Measurements from ENCODE around the gene C4BPB.

C4BPB gene

DNA sequence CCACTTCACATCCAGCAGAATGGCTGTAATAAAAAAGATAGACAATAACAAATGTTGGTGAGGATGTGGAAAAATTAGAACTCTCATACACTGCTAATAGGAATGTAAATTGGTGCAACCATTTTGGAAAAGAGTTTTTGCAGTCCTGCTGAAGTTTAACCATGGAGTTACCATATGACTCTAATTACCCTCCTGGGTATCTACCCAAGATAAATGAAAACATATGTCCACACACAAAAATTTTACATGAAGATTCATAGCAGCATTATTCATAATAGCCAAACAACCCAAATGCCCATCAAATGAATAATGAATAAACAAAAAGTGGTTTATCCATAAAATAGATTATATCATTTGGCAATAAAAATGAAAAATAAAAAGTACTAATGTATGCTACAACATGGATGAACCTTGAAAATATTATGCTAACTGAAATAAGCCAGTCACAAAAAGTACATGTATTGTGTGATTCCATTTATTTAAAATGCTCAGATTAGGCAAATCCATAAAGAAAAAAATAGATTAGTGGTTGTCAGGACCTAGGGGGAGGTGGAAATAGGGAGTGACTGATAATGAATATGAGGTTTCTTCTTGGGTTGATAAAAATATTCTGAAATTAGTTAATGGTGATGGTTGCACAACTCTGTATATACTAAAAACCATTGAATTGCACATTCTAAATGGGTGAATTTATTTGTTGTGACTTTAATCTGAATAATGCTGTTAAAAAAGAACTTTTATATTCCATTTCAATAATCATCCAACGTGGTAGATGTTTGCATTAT, 41.8 kb downstream of the C4BPB start:
- no peak overlapping the region for H3K4me3 ChIP-seq (ENCODE audit: low read depth, low read length)
- H3K9me3 ChIP-seq = no peaks in the 10 kb centered on the region

DNA sequence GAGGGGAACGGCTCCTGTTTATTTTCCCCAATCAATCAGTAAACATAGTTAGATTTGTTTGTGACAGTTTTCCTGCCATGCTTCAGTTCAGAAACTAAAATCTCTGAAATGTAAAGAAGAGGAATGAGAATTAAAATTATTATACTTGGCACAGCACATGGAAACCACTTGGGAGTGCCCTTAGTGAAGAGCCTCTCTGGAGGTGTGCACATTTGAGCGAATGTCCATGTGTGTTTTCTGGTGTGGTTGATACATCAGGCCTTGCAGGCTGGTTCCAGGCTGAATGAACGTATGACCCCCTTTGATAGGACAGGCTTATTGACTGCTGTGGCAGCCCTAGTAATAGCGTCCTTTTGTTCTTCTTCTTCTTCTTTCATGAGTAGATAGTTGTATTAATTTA, 42.5 kb downstream of the C4BPB start:
- TF ChIP-seq, protein P1, sequence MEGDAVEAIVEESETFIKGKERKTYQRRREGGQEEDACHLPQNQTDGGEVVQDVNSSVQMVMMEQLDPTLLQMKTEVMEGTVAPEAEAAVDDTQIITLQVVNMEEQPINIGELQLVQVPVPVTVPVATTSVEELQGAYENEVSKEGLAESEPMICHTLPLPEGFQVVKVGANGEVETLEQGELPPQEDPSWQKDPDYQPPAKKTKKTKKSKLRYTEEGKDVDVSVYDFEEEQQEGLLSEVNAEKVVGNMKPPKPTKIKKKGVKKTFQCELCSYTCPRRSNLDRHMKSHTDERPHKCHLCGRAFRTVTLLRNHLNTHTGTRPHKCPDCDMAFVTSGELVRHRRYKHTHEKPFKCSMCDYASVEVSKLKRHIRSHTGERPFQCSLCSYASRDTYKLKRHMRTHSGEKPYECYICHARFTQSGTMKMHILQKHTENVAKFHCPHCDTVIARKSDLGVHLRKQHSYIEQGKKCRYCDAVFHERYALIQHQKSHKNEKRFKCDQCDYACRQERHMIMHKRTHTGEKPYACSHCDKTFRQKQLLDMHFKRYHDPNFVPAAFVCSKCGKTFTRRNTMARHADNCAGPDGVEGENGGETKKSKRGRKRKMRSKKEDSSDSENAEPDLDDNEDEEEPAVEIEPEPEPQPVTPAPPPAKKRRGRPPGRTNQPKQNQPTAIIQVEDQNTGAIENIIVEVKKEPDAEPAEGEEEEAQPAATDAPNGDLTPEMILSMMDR (IDR thresholded peaks at IDR 0.05; ENCODE audit: low read depth, low read length) = no peak
- H3K27me3 ChIP-seq = peaks cover 6% of the 10 kb centered on the region
- no peaks in the 10 kb centered on the region for H3K36me3 ChIP-seq
- no peak for DNase-seq
- no peak overlapping the region for H3K4me3 ChIP-seq (ENCODE audit: low read depth, low read length)
- no peaks in the 10 kb centered on the region for H3K4me1 ChIP-seq
- H3K9me3 ChIP-seq = no peaks in the 10 kb centered on the region

More for the DNA sequence above, 41.8 kb downstream of the C4BPB start:
- Histone ChIP-seq H3K36me3 (no peaks in the 10 kb centered on the region), H3K27me3 (peaks cover 6% of the 10 kb centered on the region), H3K4me1 (no peaks in the 10 kb centered on the region)
- TF ChIP-seq, protein P1 (IDR thresholded peaks at IDR 0.05; ENCODE audit: low read depth, low read length) = no peak
- DNase-seq = no peak

GRCh38 chr1:207134581-207134980, 45.9 kb downstream of the C4BPB start:
- H3K4me3 ChIP-seq (ENCODE audit: low read depth, low read length) = no peak overlapping the region
- DNase-seq = no peak

DNA sequence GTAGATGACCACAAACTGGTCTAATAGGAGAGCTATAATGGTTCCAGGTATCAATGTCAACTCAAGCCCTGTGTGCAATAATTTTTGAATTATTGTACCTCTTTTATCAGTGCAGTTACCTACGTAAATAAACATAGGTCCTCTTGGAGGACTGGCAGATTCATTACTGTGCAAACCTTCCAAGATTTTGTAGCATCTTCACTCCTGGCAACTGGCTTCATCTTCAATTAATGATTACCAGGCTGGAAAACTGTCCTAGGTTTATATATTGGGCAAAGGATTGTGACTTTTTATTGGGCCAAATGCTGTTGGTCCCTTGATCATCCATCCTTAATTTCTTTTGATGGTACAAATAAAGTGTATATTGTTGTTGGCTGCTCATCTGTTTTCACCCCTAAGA, 51.0 kb downstream of the C4BPB start:
- Histone ChIP-seq H3K36me3 (no peaks in the 10 kb centered on the region), H3K4me1 (no peaks in the 10 kb centered on the region), H3K27me3 (peaks cover 8% of the 10 kb centered on the region), H3K9me3 (no peaks in the 10 kb centered on the region), H3K4me3 (ENCODE audit: low read depth, low read length) (no peak overlapping the region)
- TF ChIP-seq, protein P1 (IDR thresholded peaks at IDR 0.05; ENCODE audit: low read depth, low read length) = no peak
- DNase-seq = no peak

More at GRCh38 chr1:207134581-207134980, 45.9 kb downstream of the C4BPB start:
- H3K9me3 ChIP-seq = no peaks in the 10 kb centered on the region
- H3K4me1 ChIP-seq = no peaks in the 10 kb centered on the region
- H3K36me3 ChIP-seq = no peaks in the 10 kb centered on the region
- peaks cover 6% of the 10 kb centered on the region for H3K27me3 ChIP-seq
- TF ChIP-seq, protein P1 (IDR thresholded peaks at IDR 0.05; ENCODE audit: low read depth, low read length) = no peak

DNA sequence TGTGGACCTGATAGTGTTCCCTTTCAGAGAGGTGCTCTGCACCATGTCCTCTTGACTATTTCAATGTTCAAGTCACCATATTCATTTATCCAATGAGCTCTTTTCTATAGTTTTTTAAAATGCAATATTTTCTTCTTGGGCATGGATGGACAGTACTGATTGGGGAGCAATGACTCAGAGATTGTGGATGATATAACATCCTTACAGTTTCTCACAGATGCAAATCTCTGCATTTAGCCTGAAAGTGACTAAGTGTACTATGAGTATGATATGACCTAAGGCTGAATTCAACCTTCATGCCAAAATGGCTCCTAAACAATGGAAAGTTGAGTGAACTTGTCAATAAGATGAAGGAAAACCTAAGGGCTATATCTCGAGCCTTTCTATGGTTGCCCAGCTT, 51.9 kb downstream of the C4BPB start:
- Histone ChIP-seq H3K9me3 (no peaks in the 10 kb centered on the region), H3K27me3 (peaks cover 8% of the 10 kb centered on the region), H3K4me1 (no peaks in the 10 kb centered on the region), H3K36me3 (no peaks in the 10 kb centered on the region), H3K4me3 (ENCODE audit: low read depth, low read length) (no peak overlapping the region)
- no peak for DNase-seq
- TF ChIP-seq, protein P1 (IDR thresholded peaks at IDR 0.05; ENCODE audit: low read depth, low read length) = no peak

DNA sequence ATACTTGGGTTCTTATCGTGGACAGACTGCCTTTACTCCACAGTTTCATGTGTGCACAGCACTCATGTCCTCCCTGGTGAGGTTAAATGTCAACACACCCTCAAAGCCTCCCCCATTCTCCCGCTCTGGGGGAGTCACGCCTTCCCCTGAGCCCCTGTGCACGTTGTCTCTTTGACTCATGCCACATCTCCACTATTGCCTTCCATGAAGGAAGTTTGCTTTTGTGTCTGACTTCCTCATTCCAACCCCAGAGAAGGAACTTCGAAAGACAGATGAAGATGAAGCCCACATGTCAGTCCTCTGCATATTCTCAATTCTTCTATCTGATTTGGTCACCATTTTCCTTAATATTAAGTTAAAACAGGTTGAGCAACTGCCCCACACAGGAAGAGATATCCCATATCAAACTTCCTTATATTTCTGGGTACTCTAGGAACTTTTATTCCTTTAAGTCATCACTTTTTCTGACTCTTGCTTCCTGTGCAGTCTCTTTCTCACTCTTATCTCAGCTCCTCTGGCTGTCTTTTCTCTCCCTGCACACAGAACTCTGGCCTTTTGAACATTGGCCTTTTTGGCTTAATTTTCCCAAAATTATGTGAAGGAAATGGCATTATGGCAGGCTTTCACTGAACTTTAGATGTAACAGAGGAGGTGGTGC, 56.9 kb downstream of the C4BPB start:
- Histone ChIP-seq H3K4me3 (ENCODE audit: low read depth, low read length) (no peak overlapping the region), H3K27me3 (no peaks in the 10 kb centered on the region; the same call in 1 of the 2 replicates), H3K9me3 (no peaks in the 10 kb centered on the region), H3K4me1 (no peaks in the 10 kb centered on the region), H3K36me3 (no peaks in the 10 kb centered on the region)
- DNase-seq = no peak
- TF ChIP-seq, protein P1 (IDR thresholded peaks at IDR 0.05; ENCODE audit: low read depth, low read length) = no peak
